GM12874 (cell line): ENCODE results near the gene LRIG1.

Source experiments
- CTCF ChIP-seq: IDR thresholded peaks from 2 replicates; pipeline ENCODE4 v1.5.1; 2011; ENCODE audit warnings: low read depth, mild to moderate bottlenecking, control low read depth, low read length, moderate library complexity; ENCODE audit not compliant: insufficient read depth

The LRIG1 gene

GRCh38 chr3:66382142-66382541, 118.7 kb downstream of the LRIG1 start:
- TF ChIP-seq CTCF: no peak

- TF ChIP-seq CTCF: no peak
These were observed 119.2 kb downstream of the LRIG1 start for GRCh38 chr3:66381626-66382025.

GRCh38 chr3:66380200-66380932, 120.5 kb downstream of the LRIG1 start:
- TF ChIP-seq CTCF: no peak

- TF ChIP-seq CTCF: no peak
These were observed 121.3 kb downstream of the LRIG1 start for GRCh38 chr3:66379565-66379964.

GRCh38 chr3:66378256-66378655, 122.6 kb downstream of the LRIG1 start:
- peak; percentile 53 for TF ChIP-seq CTCF

- no peak for TF ChIP-seq CTCF
These were observed 123.0 kb downstream of the LRIG1 start for GRCh38 chr3:66377800-66378199.

- TF ChIP-seq CTCF: no peak
These were observed 124.3 kb downstream of the LRIG1 start for GRCh38 chr3:66376568-66376967.
